HUDEP-2 (cell line): ENCODE data around the gene NR2F1.

ENCODE experiments used
- DNase-seq, 76 experiments: peaks; one replicate each; lab custom pipeline; 2025; ENCODE audit not compliant: unreplicated experiment in 76 of 76; lab: John Stamatoyannopoulos, UW

Gene NR2F1

DNA sequence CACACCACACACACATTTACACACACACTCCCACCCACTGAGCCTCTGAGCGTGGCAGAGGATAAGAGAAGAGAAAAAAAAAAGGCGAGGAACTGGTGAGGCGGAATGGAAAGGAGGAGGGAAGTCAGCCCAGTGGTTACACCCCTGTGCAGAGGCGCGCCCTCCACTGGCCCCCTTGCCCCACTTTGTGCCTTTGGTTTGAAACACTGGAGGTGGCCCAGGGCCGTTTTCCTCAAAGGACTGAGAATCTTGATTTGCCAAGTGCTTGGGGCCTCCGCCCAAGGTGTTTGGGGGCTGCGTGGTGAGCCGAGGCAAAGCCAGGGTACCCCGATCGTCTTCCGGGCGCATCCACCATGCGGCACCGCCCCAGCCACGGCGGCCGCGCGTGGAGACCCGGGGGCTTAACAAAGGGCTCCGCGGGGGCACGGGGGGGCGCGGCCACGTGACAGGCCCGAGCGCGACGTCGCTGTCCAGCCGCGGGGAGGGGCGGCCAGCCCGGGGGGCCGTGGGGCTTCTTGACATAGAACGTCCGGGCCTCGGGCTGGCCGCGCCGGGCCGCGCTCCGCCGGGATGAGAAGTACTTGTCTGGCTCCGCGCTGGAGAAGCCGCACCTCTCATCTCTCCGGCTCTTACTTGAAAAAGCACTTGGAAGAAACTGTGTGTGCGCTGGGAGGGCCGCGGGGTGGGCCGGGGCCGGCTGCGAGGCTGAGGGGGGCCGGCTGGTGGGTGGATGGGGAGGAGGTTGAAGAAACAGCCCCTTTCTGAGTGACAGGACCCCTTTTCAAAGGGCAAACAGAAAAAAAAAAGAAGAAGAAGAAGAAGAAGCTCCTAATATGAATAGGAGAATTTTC is 21.0 kb downstream of the NR2F1 start:
- DNase-seq: no peak

DNA sequence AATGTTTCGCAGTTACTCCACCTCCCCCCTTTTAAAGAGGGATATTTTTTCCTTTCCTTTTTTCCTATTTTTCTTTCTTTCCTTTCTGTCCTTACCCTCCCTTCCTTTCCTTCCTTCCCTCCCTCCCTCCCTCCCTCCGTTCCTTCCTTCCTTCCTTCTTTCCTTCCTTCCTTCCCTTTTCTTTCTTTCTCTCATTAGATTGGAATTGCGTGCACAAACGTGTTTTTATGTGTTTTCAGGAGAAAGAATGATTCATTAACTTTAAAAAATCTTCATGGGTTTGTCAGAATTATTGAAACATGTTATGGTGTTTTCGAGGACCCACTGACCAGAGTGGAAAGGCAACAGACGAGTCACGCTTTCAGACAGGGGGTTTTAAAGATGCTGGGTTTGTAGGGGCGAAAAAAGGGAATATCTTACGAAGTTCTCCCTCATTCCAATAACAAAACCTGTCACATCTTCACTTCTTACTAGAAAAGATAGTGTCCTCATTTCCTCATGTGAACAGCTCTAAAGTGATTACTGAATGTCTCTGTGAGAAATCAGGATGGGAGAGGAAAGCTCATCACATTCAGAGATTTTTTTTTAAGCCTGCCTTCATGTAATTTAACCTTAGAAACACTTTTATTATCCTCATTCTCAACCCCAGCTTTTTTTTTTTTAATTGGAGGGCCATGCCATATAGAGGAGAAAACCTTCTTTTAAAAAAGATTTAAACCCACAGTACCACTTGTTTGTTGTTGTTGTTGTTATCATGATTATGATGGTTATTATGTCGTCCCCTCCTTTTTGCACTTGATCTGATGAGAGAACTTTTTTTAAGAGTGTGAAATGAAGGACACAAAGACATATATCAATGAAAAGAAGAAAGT is 21.9 kb downstream of the NR2F1 start:
- DNase-seq: no peak

DNA sequence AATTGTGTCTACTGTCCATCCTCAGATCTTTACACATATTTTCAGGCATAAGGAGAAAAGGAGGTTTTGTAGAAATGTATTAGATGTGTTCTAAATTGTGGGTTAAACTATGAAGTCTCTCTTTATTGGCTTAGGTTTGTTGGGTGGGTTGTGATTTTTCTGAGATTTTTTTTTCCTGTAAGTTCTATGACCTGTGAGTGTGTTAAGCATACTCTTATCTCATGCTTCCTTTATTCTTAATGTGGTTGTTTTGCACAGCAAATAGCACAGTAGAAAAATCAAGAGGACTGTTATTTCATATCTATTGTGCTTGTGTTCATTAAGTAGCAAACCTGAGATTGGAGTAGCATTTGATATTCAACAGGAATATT is 23.3 kb downstream of the NR2F1 start:
- DNase-seq: no peak

DNA sequence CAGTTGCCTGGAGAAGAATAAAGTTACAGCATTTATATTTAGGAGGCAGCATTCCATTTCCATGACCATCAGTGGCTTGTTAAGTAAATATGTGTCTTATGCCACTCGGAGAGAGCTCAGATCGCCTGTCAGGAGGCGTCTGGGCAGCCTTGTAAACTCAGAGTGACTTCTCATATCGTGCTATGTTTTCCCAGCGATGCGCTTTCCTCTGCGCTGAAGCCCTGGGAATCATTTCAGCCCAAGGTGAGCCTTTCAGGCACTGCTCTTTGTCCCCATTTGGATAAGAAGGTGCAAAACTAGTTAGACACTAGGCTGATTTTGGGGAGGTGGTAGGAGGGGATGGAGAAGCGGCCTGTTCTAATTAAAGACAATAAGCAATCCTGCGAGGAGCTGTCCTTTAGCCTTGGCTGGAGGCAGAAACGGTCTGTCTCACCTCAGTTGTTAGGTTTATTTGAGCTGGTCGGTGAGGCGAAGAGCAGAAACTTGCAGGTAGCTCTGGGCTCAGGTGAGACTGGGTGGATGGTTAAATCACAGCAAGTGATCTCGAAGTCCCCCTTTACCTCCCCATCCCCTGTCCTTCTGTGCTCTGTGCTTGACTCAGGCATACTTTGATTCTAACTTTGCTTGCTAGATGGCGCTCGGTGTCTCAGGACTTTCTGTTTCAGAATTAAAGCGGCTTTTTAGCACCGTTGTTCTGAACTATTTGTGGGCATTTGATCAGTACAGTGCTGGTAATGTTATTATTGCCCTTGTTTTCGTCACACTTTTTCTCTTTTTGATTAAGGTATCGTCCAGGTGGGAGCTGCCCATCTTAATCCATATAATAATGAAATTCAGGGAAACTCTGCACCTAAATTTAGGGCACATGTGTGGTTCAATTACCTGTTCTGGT is 24.6 kb downstream of the NR2F1 start:
- DNase-seq: peak in 17 of 76 experiments; percentile 1 to 44 (median 19)

DNA sequence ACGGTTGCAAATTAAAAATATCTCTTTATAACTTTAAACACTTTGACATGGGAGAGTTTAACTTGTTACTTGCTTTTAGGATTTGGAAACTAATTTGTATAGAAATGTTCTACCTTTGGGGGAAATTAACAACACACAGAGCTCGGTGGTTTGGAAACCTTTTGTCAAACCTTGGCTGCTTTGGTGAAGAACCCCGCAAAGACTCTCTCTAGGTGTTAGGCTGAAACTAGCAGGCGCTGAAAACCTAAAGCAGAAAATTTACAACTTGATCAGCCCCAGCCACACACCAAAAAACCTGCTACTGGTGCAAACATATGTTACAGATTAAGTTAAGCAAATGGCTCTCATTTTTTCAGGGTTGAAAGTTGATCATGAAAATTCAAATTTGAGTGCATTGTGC is 25.8 kb downstream of the NR2F1 start:
- no peak for DNase-seq

DNA sequence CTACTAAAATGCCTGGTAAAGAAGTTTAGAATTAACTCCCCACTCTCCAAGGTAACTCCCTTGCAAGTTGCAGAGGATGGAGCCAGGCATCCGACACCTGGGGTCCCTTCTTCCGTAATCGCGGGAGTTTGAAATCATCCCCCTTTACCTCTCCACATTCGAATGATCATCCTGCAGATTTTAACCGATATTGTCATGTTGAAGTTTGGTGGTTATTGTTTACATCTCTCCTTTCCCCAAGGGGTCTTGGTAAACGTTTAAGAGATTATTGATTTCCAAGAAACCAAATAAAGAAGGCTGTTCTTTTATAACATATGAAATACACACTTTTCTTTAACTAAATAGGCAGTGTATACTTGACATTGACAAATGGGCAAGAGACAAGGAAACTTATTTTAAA is 26.7 kb downstream of the NR2F1 start:
- no peak for DNase-seq

DNA sequence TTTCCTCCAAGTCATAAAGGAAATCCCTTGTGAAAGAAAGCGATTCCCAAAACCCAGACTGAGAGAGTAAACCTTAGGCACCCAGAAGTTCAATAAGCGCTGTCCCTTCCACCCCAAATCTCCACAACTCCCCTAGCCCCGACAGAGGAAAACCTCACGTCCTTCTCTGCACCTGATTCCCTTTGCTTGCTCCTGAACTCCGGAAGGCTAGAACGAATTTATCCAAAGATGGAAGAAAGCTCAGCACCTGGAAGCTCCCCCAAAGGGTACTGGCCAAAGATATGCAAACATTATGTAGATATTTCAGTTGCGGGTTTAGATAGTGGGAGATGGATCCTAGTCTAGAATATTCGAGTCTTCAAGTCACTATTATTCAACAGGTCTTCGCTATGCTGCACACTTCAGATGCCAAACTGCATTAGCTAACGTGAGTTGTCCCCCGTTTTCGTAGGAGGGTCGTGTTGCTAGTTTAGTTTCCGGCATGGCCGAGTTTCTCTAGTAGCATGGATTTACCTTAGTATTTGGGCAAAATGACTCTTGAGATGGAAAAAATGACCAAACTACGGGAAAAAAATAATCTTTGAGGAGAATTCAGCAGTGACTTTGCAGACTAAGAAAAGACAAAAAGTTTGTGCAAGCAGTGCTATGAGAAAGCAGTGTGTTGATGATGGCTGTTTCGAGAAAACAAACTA is 27.7 kb downstream of the NR2F1 start:
- no peak for DNase-seq

DNA sequence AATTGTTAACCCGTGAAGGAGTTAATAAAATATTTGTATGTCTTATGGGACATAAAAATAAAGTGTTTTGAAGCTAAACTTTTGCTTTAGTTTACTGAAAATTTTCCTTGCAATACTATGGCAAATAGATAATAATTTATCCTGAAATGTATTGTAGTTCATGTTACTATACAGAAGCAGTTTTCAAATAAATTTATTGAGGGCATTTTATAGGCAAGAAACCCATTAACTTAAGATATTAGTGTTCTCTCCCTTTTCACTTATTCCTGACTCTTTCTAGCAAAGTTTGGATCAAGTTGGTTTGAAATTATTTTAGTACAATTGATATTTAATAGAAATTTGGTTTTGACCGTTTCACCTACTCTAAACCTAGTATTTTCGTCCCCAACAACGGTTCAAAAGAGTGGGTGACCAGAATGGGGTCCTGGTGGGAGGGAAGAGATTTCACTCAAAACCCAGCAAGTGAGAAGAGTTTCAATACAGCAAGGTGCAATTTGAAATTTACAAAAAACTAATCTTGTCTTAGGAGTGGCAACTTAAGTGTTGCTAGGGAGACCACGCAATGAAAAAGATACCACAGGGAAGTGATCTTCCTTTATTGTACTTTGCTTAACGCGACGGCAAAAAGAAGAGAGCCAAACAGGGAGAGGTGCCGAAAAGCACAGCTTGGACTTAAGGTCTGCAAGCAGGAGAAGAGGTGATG is 28.4 kb downstream of the NR2F1 start:
- DNase-seq: no peak

DNA sequence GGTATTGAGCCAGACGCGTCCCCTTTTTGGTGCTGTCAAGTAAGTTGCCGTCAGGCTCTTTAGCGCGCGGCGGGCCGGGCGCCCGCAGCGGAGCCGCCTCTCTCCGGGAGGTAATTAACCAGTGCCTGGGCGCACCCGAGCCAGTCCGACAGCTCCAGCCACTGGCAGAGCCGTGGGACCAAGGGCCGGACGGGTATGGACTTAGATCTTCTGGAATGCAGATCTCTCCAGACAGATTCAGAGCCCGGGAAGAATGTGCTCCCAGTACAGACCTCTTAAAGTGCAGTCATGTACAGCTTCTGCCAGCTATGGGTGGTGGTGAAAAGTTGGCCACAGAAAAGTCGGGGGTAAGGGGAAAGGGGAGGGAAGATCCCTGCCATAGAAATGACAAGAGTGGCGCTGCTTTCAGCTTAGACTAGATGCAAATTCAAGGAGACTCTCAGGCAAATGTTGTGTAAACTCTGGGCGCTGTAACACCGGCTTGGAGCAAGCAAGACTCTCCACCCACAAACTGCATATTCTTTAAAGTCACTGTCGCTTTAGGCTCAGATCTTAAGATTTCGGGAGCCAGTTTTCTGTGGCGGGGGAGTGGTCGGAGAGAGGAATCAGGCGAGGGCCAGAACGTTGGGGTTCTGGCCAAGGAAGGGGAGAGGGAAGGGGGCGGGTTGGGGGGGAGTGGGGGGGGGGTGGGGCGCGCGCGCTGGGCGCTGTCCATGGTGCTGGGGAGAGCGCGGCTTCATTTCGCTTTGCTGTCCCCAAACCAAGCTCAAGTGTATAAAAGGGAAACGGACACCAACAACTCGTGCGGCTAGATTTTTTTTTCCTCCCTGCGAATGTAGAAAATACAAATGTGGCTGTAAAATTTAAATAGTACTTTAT is 29.2 kb downstream of the NR2F1 start:
- DNase-seq: peak in 4 of 76 experiments; percentile 6 to 8 (median 8)

DNA sequence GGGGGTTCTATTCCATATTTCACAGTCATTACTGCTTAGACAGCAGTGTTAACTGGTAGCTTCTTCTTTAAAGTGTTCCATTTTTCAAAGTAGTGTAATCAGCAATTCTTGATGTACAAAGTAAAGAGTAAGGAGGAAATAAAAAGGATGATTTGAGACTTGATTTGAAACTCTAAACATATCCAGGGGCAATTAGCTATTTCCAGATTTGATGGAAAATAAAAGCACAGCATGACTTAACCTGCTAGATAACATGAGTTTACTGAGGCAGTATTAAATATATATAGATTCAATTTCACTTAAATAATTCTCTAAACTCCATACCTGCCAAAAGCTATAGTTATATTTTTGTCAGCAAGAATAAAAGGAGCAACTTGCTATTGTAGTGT is 29.8 kb downstream of the NR2F1 start:
- DNase-seq: no peak

DNA sequence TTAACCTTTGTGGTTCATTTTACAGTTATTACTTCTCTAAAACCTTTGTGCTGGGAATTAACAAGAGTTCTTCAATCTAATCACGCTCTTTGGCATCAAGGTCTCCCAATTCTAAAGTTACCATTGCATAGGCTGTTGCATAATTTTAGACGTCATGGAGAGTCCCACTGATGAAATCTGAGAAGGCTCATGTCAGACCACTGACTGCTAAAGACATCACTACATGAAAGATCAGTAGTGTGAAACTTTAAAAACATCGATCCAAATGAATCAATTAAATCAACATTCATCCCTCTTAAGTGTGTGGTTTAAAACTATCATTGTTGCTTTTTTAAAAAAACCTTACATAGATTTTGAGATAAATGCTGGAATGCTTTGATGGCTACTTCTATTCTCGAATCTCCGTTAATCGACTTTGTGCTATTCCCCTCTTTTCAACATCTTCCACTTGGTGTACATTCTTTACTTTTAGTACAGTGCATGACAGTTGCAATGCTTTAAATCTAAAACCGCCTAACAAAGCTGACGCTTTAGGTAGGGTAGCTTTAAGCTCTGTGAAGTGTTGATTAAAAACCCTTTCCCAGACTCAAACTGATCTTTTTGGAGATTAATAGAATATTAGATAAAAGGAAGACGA is 33.6 kb downstream of the NR2F1 start:
- DNase-seq: no peak

DNA sequence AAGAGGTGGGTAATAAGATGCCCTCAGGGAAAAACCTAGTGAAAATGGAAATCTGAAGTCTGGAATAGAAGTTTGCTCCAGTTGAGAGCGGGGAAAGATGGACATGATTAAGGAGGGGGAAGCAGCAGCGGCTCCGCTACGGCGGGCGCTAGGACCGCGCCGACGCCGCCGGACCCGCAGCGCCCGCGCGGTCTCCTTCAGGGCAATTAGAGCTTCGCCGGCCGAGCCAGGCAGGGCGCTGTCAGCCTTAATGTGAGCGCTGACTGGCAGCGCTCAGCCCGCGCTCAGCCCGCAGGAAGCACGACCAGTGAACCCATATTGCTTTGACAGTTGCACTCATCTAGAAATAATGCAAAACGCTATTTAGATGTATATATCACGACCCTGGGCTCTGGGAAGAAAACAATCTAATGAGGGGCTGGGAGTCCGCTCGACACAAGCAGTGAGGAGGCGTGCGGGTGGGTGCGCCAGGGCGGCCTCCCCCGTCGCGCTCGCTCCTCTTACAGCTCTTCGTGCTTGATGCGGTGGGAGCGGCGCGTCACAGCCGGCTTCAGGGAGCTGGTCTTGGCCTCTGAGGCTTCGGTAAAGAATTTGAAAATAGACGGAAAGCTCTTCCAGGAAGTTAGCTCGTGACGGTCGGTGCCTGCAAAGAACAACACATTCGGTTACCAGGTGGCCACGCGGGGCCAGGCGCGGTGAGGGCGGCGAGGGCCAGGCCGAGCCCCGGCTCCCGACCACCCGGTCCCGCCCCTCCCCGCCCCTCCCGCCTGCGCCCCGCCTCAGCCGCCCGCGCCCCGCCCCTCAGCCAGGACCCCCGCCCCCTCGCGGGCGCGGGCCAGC is 37.7 kb downstream of the NR2F1 start:
- DNase-seq: peak in 63 of 76 experiments; percentile 2 to 67 (median 41)

DNA sequence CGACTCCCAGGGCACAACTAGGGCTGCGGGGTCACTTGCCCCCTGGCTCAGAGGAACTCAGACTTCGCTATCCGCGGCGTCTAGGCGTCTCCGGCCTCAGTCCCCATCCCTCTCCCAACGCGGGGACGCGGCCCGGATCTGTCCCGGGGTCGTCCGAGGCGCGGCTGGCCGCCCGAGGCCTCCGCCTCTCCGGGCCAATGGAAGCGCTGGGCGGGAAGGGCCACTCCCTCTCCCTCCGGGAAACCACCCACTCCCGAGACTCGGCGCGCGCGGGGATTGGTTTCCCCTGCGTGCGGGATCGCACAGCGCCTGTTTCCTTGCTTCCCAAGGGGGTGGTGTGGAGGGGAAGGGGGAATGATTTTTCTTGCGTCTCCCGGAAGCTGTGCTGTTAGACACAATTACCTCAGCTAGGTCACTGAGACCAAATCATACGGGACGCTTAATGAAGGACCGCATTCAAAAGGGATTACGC is 38.3 kb downstream of the NR2F1 start:
- no peak for DNase-seq

DNA sequence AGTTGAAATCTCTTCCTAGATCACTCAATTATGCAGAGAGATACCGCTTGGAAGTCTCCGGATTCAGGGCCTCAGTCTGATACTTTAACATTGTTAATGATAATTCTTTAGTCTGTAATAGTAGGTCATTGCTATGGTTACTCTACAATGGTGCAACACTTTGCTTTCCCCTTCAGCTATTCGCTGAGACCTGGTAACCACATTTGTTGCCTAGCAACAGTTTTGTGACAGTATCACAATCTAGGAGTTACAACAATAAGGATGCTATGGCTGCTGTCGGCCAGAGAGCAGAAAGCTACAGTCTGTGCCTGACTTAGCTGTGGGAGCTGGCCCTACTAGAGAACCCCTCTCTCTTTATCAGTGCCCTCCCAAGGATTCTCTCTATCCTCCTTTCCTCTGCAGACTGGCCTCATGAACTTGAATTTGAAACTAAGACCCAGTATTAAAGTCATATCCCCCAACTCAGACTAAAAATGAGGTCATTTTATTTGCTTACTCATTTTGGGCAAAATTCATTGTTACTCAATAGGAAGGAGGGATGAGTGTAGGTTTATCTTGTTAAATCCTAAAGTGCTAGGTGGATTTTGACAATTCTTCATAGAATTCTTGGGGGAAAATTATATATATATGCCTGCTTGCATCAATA is 39.3 kb downstream of the NR2F1 start:
- peak in 1 of 76 experiments; percentile 15 for DNase-seq

DNA sequence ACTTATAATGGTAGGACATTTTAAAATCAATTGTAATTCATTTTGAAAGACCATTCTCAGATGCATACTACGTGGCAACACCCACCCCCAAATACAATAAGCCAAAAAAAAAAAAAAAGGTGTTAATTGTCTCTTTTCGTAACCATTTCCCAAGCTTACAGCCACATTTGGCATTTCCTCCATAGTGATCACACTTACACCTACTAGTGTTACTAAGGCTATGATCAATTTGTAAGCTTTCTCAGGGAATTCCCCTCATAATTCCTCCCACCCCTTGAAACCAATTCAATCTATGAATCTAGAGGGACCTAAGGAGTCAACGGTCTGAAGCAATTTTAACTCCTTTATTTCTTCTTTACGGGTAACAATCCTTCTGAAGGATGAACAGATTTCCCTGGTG is 40.1 kb downstream of the NR2F1 start:
- DNase-seq: no peak

DNA sequence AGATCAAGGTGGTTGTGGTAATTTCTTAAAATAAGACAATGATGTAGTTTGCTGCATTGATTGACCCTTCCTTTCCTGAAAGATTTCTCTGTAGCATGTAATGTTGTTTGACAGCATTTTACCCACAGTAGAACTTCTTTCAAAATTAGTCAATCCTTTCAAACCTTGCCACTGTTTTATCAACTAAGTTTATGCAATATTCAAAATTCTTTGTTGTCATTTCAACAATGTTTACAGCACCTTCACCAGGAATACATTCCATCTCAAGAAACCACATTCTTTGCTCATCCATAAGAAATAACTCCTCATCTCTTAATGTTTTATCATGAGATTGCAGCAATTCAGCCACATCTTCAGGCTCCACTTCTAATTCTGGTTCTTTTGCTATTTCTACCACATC is 43.8 kb downstream of the NR2F1 start:
- no peak for DNase-seq

DNA sequence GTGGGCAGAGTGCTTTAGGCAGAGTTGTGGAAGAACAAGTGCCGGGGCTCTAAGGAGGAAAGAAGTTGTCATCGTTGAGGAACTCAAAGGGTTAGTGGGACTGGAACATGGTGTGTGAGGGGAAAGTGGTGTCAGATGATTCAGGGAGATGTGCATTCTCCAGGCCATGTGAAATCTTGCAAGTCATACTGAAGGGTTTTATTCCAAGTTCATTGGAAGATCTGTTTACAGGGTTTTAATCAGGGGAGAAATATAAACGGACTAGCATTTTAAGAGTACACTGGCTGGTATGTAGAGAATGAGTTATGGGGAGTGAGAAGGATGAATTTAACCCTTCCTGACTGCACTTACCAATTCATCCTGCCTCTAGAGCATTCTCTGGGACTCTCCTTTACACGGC is 49.3 kb downstream of the NR2F1 start:
- peak in 1 of 76 experiments; percentile 16 for DNase-seq
